Measurements from ENCODE around the gene IGSF21. TPM values are rescaled to one million over a fixed set of nuclear protein-coding genes. Genes with fewer than 3 reads are reported as not detected.

IGSF21 gene
- total and polyA plus RNA-seq, 2 of the 4 experiments (the other 2 are of a cell fraction): not detected

- dilution Hi-C loops (cut with HindIII; ENCODE audit: low sequenced_read_pairs, unreplicated experiment): no loop called here
- Histone ChIP-seq H2BK5ac (ENCODE audit: low read depth, low read length, poor library complexity, severe bottlenecking) (no peak overlapping the region), H3K4me2 (ENCODE audit: low read depth, low read length) (no peak overlapping the region), H4K91ac (ENCODE audit: insufficient read depth, low read depth, low read length) (no peak overlapping the region), H3K27me3 (ENCODE audit: control insufficient read depth, insufficient read depth, low read length) (no peaks in the 10 kb centered on the region), H2AFZ (replicated peaks; ENCODE audit: low read length, poor library complexity) (no peak overlapping the region), H2BK120ac (ENCODE audit: low read depth, low read length) (no peak overlapping the region), H3K14ac (replicated peaks; ENCODE audit: low read depth, low read length) (no peak overlapping the region), H4K8ac (ENCODE audit: low read depth in 2 of 2, low read length in 2 of 2) (no peak overlapping the region), H3K9me1 (ENCODE audit: insufficient read depth, low read length) (no peaks in the 10 kb centered on the region), H3K23ac (ENCODE audit: low read depth, low read length) (no peak overlapping the region), H4K20me1 (ENCODE audit: insufficient read depth, low read length) (no peaks in the 10 kb centered on the region), H3K79me1 (ENCODE audit: low read depth in 1 of 2, low read length in 2 of 2) (no peaks in the 10 kb centered on the region), H3K9me3 (ENCODE audit: control insufficient read depth, insufficient read depth, low read length) (no peaks in the 10 kb centered on the region; the same call in 1 of the 2 replicates), H2AK9ac (replicated peaks; ENCODE audit: low read depth, low read length, poor library complexity) (no peak overlapping the region), H2BK20ac (ENCODE audit: low read depth, low read length) (no peak overlapping the region), H3K36me3 (ENCODE audit: control insufficient read depth, insufficient read depth, low read length) (no peaks in the 10 kb centered on the region), H4K5ac (ENCODE audit: low read depth, low read length) (no peak overlapping the region), H3K9ac (ENCODE audit: low read depth, low read length) (no peak overlapping the region), H3K27ac (ENCODE audit: insufficient read depth, low read length) (no peak overlapping the region), H3K4me1 (ENCODE audit: control insufficient read depth, insufficient read depth, low read length) (no peaks in the 10 kb centered on the region), H2BK15ac (ENCODE audit: low read depth, low read length) (no peak overlapping the region), H3K4me3 (ENCODE audit: insufficient read depth, low read depth, low read length) (no peak overlapping the region), H3K4ac (ENCODE audit: low read depth, low read length) (no peak overlapping the region), H3K56ac (ENCODE audit: extremely low read depth, insufficient read depth, low read length) (no peak overlapping the region), H3K18ac (ENCODE audit: low read depth, low read length) (no peak overlapping the region), H2AK5ac (ENCODE audit: low read depth, low read length) (no peak overlapping the region)
- ChIA-PET CTCF (no interaction called here), POLR2A (ENCODE audit: unreplicated experiment) (no interaction called here)
- in situ Hi-C loops (cut with MboI; ENCODE audit: low sequenced_read_pairs): no loop called here
- TF ChIP-seq RFX5 (IDR thresholded peaks at IDR 0.05; ENCODE audit: low read depth, low read length): no peak
- no peak for TF ChIP-seq FOS (IDR thresholded peaks at IDR 0.05; ENCODE audit: low read depth, low read length)
- no peak for TF ChIP-seq SMC3 (IDR thresholded peaks at IDR 0.05; ENCODE audit: low read depth, low read length)
- TF ChIP-seq POLR2A (IDR thresholded peaks at IDR 0.05; ENCODE audit: low read depth, low read length): no peak
- TF ChIP-seq BHLHE40 (IDR thresholded peaks at IDR 0.05; ENCODE audit: low read depth, low read length): no peak
- no peak for TF ChIP-seq MAZ (IDR thresholded peaks at IDR 0.05; ENCODE audit: borderline replicate concordance, low read depth, low read length)
- no peak for TF ChIP-seq CHD1 (IDR thresholded peaks at IDR 0.05; ENCODE audit: low read depth, low read length)
- no peak for TF ChIP-seq ELK1 (IDR thresholded peaks at IDR 0.05; ENCODE audit: borderline replicate concordance, low read depth, low read length)
- no peak for TF ChIP-seq USF2 (IDR thresholded peaks at IDR 0.05; ENCODE audit: low read depth, low read length)
- no peak for TF ChIP-seq RCOR1 (IDR thresholded peaks at IDR 0.05; ENCODE audit: insufficient replicate concordance, low read length)
- TF ChIP-seq MXI1 (IDR thresholded peaks at IDR 0.05; ENCODE audit: borderline replicate concordance, low read depth, low read length): no peak
- TF ChIP-seq MAFK (IDR thresholded peaks at IDR 0.05; ENCODE audit: low read depth, low read length): no peak
- no peak for TF ChIP-seq RAD21 (IDR thresholded peaks at IDR 0.05; ENCODE audit: low read length)
- no peak for TF ChIP-seq CTCF (conservative IDR thresholded peaks at IDR 0.05; ENCODE audit: low read depth, low read length)
- no peak for TF ChIP-seq CEBPB (IDR thresholded peaks at IDR 0.05; ENCODE audit: low read depth, low read length)
- no peak for TF ChIP-seq NFE2L2 (IDR thresholded peaks at IDR 0.05; ENCODE audit: low read depth, low read length)
- intact Hi-C loops (cut with micrococcal nuclease): no loop called here
- ATAC-seq (ENCODE audit: low read depth) (no peak), DNase-seq (no peak)
- WGBS, 2 experiments (ENCODE audit: extremely low coverage in 2 of 2, insufficient read length in 1 of 2): no CpG with 5 or more reads among the region's 6 CpGs
- no TSS peak for BruUV-seq (replicated peaks)
These were observed 26.9 kb downstream of the IGSF21 start for GRCh38 chr1:18134324-18135046.

Measured in IMR-90 (cell line).